ENCODE results near the gene GBX1. TPM values are rescaled to one million over a fixed set of nuclear protein-coding genes. Genes with fewer than 3 reads are reported as not detected.

GBX1 gene
- total RNA-seq, 2 experiments from 2014 or later = not detected

DNA sequence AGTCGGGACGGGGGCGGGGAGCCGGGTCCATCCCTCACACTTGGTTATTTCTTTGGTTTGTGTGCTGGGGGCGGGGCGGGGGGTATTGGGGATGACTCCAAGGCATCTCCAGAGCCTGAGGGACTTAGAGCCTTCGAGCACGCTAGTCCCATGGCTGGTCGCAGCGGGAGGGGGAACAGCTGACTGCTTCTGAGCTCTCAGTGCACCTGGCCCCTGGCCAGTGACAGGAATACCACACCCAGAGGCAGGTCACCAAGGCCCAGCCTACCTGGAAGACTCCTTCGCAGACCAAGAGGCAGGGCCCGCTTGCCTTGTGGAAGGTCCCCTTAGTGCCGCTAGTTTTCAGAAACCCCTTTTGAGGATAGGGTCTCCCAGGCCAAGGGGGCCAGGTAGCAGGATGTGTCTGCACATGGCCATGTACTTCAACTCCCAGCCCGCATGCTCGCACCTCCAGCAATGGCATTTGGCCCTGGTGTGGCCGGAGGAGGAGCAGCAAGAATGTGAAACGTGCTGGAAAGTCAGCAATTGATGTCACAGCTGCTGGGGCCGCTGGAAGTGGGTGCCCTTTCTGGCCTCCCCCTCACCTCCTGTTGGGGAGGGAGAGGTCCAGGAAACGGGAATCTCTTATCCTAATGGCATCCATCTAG lies 40.9 kb downstream of the GBX1 start:
- Mint-ChIP-seq H3K9me3 (no peaks in the 10 kb centered on the region), H3K36me3 (peaks cover 16% of the 10 kb centered on the region), H3K4me1 (ENCODE audit: low read depth) (no peaks in the 10 kb centered on the region), H3K27me3 (no peaks in the 10 kb centered on the region), H3K27ac (no peak overlapping the region), H3K4me3 (no peak overlapping the region)
- intact Hi-C loops (cut with micrococcal nuclease) = no loop called here
- POLR2A ChIA-PET = no interaction called here
- CTCF ChIA-PET = interaction anchor here (1.3 kb wide), 1 partner anchor 39 kb away, joined by 3 read pairs; no protein-coding TSS in a partner anchor
- no peak for DNase-seq

DNA sequence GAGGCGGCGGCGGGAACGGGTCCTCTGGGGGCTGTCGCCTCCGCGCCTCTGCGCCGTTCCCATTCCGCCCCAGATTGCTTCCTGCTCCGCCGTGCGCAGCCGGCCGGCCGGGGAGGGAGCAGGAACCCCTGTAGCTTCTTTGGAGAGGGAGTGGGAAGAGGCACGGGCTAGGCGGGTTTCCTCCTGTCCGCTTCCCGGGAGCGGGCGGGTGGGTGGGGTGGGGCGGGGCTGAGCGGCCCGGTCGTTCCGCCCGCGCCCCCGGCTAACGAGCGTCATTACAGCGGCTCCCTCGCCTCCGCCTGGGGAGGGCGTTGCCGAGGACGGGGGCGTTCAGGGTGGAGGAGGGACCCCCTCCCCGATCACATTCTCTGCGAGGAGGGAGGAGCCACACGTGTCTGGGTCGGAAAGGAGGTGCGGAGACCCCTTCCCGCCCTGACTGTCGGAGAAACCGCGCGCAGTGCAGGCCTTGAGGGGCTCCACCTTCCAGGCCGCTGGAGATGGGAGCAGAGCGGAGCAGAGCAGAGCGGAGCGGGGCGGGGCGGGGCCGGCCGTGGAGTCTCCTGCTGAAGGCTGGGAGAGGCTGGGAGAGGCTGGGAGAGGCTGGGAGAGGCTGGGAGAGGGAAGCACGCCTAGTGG lies 41.5 kb downstream of the GBX1 start:
- H3K36me3 Mint-ChIP-seq = peaks cover 17% of the 10 kb centered on the region
- DNase-seq = no peak
- no peaks in the 10 kb centered on the region for H3K9me3 Mint-ChIP-seq
- ChIA-PET POLR2A (no interaction called here), CTCF (interaction anchor here (2.3 to 2.7 kb wide), 2 partner anchors 15 to 42 kb away, joined by 42 to 44 read pairs; partner anchors contain the start of gene GBX1)
- H3K4me3 Mint-ChIP-seq = no peak overlapping the region
- no peaks in the 10 kb centered on the region for H3K27me3 Mint-ChIP-seq
- no peaks in the 10 kb centered on the region for H3K4me1 Mint-ChIP-seq (ENCODE audit: low read depth)
- no peak overlapping the region for H3K27ac Mint-ChIP-seq
- intact Hi-C loops (cut with micrococcal nuclease) = loop anchor here (2.0 kb wide), 1 partner anchor 119 kb away; no protein-coding TSS in a partner anchor

DNA sequence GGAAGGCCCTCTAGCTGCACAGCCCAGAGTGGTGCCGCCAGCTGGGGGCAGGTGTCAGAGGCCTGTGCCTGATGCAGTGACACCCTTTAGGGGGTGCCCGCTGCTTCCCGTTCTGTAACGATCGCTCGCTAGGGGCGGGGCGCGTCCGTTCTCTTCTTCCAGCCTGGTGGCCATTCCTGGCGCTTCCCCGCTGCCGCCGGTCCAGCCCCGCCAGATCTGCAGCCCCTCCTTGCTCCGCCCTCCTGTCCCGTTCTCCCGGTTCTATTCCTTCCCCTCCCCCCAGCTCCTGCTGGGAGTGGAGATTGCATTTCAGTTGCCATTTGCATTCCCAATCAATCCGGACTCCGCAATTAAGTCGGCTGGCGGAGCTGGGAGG lies 42.0 kb downstream of the GBX1 start:
- H3K27me3 Mint-ChIP-seq = no peaks in the 10 kb centered on the region
- intact Hi-C loops (cut with micrococcal nuclease) = loop anchor here (2.0 kb wide), 1 partner anchor 119 kb away; no protein-coding TSS in a partner anchor
- no peaks in the 10 kb centered on the region for H3K9me3 Mint-ChIP-seq
- ChIA-PET CTCF (interaction anchor here (2.3 to 2.7 kb wide), 2 partner anchors 15 to 43 kb away, joined by 42 to 44 read pairs; partner anchors contain the start of gene GBX1), POLR2A (no interaction called here)
- no peak for DNase-seq
- no peaks in the 10 kb centered on the region for H3K4me1 Mint-ChIP-seq (ENCODE audit: low read depth)
- H3K4me3 Mint-ChIP-seq = no peak overlapping the region
- no peak overlapping the region for H3K27ac Mint-ChIP-seq
- H3K36me3 Mint-ChIP-seq = peaks cover 15% of the 10 kb centered on the region

DNA sequence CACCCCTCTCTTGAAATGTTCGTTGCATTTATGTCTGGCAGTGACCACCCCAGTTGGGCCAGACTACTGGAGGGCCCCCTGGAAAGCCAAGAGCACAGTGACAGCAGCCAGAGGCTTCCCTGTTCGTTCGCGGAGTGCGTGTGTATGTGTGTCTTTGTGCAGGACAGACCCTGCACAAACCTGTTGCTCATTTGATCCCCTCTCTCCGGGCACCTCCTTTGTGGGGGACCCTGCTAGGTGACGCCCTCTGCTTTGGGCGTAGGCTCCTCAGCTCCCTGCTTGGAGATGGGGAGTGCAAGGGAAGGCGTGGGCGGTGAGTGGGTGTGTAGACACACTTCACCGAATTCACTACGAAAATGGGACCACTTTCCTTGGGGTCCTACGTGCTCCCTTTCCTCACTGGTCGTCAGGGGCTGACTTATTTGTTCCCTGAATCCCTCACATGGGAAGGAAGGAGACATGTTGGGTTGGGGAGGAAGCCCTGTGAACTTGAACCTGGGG lies 42.5 kb downstream of the GBX1 start:
- Mint-ChIP-seq H3K27ac (no peak overlapping the region), H3K4me3 (no peak overlapping the region), H3K36me3 (peaks cover 15% of the 10 kb centered on the region), H3K27me3 (no peaks in the 10 kb centered on the region), H3K9me3 (no peaks in the 10 kb centered on the region), H3K4me1 (ENCODE audit: low read depth) (no peaks in the 10 kb centered on the region)
- CTCF ChIA-PET = interaction anchor here (0.8 to 2.7 kb wide), 22 partner anchors 10 to 496 kb away, joined by 3 to 44 read pairs (median 7); partner anchors contain the start of genes ABCF2 and GBX1
- POLR2A ChIA-PET = no interaction called here
- DNase-seq = no peak
- intact Hi-C loops (cut with micrococcal nuclease) = loop anchor here (1.0 to 2.0 kb wide), 3 partner anchors 47 to 178 kb away; no protein-coding TSS in a partner anchor

DNA sequence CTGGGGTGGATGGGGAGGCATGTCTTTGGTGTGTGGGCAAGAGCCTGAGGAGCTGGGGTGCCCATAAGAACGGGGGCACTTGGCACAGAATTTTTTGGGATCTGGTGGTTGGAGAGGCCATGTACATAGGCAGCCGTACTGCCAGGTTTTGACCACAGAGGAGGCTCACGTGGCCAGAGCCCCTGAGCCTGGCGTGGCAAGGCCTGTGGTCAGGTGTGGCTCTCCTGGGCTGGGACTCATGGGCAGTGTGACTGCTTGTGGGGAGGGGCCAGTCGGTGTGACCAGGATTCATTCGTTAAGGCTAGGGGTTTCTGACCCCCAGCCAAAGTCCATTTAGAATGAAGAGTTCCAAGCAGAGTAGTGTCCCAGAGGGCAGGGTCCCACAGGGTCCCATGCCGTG lies 43.0 kb downstream of the GBX1 start:
- H3K36me3 Mint-ChIP-seq = peaks cover 15% of the 10 kb centered on the region
- no peaks in the 10 kb centered on the region for H3K4me1 Mint-ChIP-seq (ENCODE audit: low read depth)
- intact Hi-C loops (cut with micrococcal nuclease) = loop anchor here (1.0 to 2.0 kb wide), 3 partner anchors 48 to 179 kb away; no protein-coding TSS in a partner anchor
- H3K4me3 Mint-ChIP-seq = no peak overlapping the region
- H3K9me3 Mint-ChIP-seq = no peaks in the 10 kb centered on the region
- ChIA-PET CTCF (interaction anchor here (0.6 to 2.7 kb wide), 43 partner anchors 9 to 496 kb away, joined by 3 to 44 read pairs (median 5); partner anchors contain the start of genes ABCB8, ABCF2 and GBX1), POLR2A (no interaction called here)
- H3K27ac Mint-ChIP-seq = no peak overlapping the region
- H3K27me3 Mint-ChIP-seq = no peaks in the 10 kb centered on the region
- no peak for DNase-seq

DNA sequence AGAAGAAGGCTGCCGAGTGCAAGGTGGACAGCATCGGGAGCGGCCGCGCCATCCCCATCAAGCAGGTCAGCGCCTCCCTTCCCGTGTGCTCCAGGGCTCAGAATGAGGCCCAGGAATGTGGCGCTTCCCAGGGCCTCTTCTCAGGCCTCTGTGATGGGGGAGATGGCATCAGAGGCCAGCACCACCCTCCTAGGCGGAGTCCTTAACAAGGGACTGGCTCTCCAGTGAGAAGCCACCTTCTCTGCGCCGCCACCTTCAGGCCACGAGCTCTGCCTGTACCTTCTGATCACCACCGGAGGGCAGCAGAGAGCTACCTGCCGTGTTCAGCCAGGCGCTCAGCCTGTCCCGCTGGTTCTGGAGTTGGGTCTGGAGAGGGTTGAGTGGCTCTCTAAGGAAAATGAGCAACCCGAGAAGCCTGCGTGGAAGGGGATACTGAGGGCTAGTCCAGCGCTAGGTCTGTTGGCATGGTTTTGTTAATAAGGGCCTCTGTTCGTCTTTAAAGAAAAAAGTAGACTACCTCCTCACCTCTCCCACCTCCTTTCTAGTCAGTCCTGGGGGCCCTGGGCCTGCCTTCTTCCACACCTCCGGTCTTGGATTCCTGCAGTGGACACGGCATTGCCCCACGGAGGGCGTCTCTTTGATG lies 43.6 kb downstream of the GBX1 start:
- ChIA-PET POLR2A (no interaction called here), CTCF (interaction anchor here (0.6 to 2.7 kb wide), 49 partner anchors 9 to 497 kb away, joined by 3 to 44 read pairs (median 4); partner anchors contain the start of genes ABCB8, ABCF2, FASTK and GBX1)
- no peaks in the 10 kb centered on the region for H3K27me3 Mint-ChIP-seq
- intact Hi-C loops (cut with micrococcal nuclease) = loop anchor here (1.0 to 2.0 kb wide), 3 partner anchors 48 to 179 kb away; no protein-coding TSS in a partner anchor
- H3K4me1 Mint-ChIP-seq (ENCODE audit: low read depth) = no peaks in the 10 kb centered on the region
- DNase-seq = peak; percentile 85
- H3K36me3 Mint-ChIP-seq = peaks cover 15% of the 10 kb centered on the region
- no peak overlapping the region for H3K27ac Mint-ChIP-seq
- H3K9me3 Mint-ChIP-seq = no peaks in the 10 kb centered on the region
- no peak overlapping the region for H3K4me3 Mint-ChIP-seq

DNA sequence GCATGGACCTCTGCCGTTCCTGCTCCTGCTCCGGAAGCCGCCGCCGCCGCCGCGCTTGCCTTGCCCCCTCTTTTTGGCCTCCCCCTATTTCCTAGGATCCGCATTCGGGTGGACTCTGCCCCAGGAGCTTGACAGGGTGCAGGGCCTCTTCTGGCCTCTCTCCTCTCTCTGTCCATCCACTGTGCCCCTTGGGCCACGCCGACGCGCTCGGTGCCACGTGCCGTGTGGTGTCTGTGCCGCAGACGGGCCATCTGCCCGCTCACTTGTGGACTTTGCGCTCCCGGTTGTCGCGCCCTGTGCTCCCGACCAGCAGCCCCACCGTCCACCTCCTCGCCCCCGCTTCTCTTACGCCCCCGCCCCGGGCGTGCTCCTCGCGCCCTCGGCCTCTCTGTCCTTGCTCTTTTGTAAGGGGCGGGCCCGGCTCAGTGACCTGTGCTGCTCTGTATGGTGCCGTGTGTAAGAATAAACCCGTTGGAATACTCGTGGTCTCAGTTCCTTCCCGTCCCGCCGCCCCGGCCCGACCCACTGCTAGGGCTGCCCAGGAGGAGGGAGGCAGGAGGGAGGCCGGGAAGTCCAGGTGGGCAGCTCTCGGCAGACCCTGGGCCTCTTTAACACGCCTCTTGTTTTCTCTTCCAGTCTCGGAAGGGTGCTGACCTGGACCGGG lies 44.2 kb downstream of the GBX1 start:
- no peak overlapping the region for H3K27ac Mint-ChIP-seq
- H3K36me3 Mint-ChIP-seq = peaks cover 12% of the 10 kb centered on the region
- ChIA-PET POLR2A (no interaction called here), CTCF (interaction anchor here (0.6 to 2.7 kb wide), 45 partner anchors 8 to 245 kb away, joined by 3 to 44 read pairs (median 5); partner anchors contain the start of genes ABCB8, ABCF2, FASTK and GBX1)
- no peak overlapping the region for H3K4me3 Mint-ChIP-seq
- H3K9me3 Mint-ChIP-seq = no peaks in the 10 kb centered on the region
- no peaks in the 10 kb centered on the region for H3K4me1 Mint-ChIP-seq (ENCODE audit: low read depth)
- H3K27me3 Mint-ChIP-seq = no peaks in the 10 kb centered on the region
- DNase-seq = no peak
- intact Hi-C loops (cut with micrococcal nuclease) = no loop called here

DNA sequence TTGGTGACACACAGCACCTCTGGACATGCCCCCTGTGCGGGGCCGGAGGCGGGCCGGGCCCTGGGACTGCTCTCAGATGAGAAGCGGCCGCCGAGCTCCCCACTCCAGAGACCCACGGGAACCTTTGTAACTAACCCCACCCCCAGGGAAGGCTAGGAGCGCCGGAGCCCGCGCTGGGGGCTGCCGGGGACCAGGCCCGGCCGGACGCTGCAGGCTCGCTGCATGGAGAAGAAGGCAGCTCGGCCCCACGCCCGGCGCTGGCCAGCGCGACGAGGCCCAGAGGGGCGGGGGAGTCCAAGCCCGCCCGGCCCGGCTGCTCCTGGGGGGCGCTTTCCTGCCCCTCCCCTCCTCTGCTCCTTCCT lies 44.7 kb downstream of the GBX1 start:
- ChIA-PET CTCF (no interaction called here), POLR2A (no interaction called here)
- Mint-ChIP-seq H3K36me3 (peaks cover 12% of the 10 kb centered on the region), H3K4me3 (no peak overlapping the region), H3K4me1 (ENCODE audit: low read depth) (no peaks in the 10 kb centered on the region), H3K27ac (no peak overlapping the region), H3K27me3 (no peaks in the 10 kb centered on the region), H3K9me3 (no peaks in the 10 kb centered on the region)
- intact Hi-C loops (cut with micrococcal nuclease) = no loop called here
- DNase-seq = no peak

DNA sequence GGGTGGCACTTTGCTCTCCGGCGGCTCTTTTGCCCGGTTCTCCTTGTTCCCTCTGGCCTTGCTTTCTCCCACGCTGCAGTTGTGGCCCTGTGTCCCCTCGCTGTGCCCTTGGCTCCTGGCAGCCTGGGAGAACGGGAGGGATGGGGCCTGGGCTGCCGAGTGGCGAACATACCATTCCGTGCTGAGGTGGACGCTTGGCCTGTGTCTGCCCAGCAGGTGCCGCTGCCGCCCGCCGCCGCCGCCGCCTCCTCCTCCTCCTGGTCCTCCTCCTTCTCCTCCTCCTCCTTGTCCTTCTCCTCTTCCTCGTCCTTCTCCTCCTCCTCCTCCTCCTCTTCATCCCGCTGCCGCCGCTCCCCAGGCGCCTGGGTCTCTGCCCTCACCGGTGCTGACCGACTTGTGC lies 45.2 kb downstream of the GBX1 start:
- no peak overlapping the region for H3K27ac Mint-ChIP-seq
- ChIA-PET POLR2A (interaction anchor here (0.6 kb wide), 1 partner anchor 114 kb away, joined by 3 read pairs; no protein-coding TSS in a partner anchor), CTCF (no interaction called here)
- H3K27me3 Mint-ChIP-seq = no peaks in the 10 kb centered on the region
- no peaks in the 10 kb centered on the region for H3K9me3 Mint-ChIP-seq
- peaks cover 5% of the 10 kb centered on the region for H3K4me1 Mint-ChIP-seq (ENCODE audit: low read depth)
- H3K4me3 Mint-ChIP-seq = no peak overlapping the region
- intact Hi-C loops (cut with micrococcal nuclease) = no loop called here
- peaks cover 12% of the 10 kb centered on the region for H3K36me3 Mint-ChIP-seq
- DNase-seq = no peak

DNA sequence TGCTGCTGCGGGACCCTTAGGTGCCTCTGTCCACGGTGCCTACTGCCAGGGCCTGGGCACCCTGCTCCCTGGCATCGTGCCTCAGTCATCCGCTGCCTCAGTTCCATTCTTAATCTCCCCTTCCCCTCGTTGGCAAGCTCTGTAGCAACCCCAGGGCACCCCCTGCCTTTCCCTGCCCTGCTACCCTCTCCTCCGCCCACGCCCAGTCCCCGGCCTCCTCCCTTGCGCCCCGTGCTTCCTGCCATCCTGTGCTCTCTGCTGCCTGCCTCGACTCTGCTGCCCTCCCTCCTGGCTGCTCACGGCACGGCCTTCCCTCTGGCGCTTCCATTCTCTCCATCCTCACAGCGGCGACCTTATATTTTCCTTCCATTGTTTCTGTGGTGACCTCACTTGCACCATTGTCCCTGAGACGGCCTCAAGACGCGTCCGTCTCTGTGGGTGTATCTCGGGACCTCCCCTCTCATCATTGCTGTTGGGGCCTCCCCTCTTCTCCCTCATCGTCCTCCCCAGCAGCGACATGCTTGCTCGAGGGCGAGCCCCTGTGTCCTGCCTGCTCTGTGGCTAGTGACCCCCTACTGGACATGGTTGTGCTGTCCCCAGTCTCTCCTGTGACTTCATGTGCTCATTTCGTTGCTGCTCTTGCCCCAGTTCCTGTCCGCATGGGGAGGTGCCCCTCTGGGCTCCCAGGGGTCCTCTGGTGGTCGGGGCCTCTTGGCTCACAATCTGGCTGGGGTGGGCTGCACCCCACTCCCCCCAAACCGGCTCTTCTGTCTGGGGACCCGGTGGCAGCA lies 45.9 kb downstream of the GBX1 start:
- ChIA-PET CTCF (no interaction called here), POLR2A (no interaction called here)
- DNase-seq = no peak
- no peak overlapping the region for H3K4me3 Mint-ChIP-seq
- H3K36me3 Mint-ChIP-seq = peaks cover 12% of the 10 kb centered on the region
- intact Hi-C loops (cut with micrococcal nuclease) = no loop called here
- H3K9me3 Mint-ChIP-seq = no peaks in the 10 kb centered on the region
- H3K4me1 Mint-ChIP-seq (ENCODE audit: low read depth) = peaks cover 9% of the 10 kb centered on the region
- H3K27ac Mint-ChIP-seq = no peak overlapping the region
- no peaks in the 10 kb centered on the region for H3K27me3 Mint-ChIP-seq

DNA sequence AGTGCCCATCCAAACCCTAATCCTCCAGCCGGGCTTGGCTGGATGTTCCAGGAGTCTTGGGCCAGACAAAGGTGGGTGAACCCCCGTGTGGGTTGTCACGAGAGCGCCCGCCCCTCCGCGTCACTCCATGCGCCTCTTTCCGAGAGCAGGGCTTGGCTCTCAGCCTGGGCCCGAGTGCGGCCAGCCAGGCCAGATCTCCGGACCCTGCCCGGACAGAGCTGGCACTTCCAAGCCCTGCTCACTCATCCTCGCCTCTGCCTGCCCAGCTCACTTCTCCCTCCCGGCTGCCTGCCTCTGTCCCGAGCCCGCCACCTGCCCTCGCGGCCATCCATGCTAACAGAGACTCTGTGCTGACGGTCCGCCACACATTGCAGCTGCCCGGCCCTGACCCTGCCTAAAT lies 46.6 kb downstream of the GBX1 start:
- Mint-ChIP-seq H3K27me3 (no peaks in the 10 kb centered on the region), H3K4me3 (no peak overlapping the region), H3K9me3 (no peaks in the 10 kb centered on the region), H3K36me3 (peaks cover 12% of the 10 kb centered on the region), H3K4me1 (ENCODE audit: low read depth) (peaks cover 10% of the 10 kb centered on the region), H3K27ac (no peak overlapping the region)
- CTCF ChIA-PET = no interaction called here
- POLR2A ChIA-PET = no interaction called here
- no peak for DNase-seq
- intact Hi-C loops (cut with micrococcal nuclease) = no loop called here
